Measurements from ENCODE around the gene EZH1.
"Not testable (repeated sequence)": the region's sequence is repeated elsewhere in the genome, so short reads cannot be mapped to it uniquely, and the experiment has no call there.

The EZH1 gene

DNA sequence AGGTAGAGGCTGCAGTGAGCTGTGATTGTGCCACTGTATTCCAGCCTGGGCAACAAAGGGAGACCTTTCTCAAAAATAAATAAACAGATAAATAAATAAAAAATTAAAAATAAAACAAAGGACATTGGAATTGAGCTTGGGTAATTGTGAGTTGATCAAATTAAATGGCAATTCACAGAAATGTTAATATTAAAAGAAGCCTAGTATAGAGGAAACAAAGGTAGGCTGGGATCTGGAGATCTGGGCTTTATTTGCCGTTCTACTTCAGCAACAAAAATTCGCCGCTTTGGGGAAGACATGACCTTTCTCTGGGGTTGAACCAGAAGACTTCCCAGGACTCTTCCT is 28.1 kb upstream of the EZH1 start:
- DNase-seq (ENCODE audit: low spot score) = no peak

DNA sequence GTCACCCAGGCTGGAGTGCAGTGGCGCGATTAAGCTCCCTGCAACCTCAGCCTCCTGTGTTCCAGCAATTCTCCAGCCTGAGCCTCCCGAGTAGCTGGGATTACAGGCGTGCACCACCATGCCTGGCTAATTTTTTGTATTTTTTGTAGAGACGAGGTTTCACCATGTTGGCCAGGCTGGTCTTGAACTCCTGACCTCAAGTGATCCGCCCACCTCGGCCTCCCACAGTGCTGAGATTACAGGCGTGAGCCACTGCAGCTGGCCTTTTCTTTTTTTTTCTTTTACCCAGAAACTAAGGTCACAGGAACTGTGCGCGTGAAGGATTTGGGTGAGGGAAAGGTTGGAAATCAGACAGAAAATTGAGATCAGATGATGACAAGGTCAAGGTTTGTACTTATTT is 25.1 kb upstream of the EZH1 start:
- DNase-seq (ENCODE audit: low spot score) = not testable (repeated sequence)

DNA sequence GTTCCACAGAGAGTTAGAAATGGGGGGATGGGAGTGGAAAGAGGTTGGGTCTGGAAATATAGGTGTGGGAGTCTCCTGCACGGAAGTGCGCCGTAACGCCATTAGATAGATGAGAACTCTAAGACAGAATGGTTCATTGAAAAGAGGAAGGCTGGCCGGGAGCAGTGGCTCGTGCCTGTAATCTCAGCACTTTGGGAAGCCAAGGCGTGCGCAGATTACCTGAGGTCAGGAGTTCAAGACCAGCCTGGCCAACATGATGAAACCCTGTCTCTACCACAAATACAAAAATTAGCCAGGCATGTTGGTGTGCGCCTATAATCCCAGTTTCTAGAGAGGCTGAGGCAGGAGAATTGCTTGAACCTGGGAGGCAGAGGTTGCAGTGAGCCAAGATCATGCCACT is 23.2 kb upstream of the EZH1 start:
- DNase-seq (ENCODE audit: low spot score) = not testable (repeated sequence)

DNA sequence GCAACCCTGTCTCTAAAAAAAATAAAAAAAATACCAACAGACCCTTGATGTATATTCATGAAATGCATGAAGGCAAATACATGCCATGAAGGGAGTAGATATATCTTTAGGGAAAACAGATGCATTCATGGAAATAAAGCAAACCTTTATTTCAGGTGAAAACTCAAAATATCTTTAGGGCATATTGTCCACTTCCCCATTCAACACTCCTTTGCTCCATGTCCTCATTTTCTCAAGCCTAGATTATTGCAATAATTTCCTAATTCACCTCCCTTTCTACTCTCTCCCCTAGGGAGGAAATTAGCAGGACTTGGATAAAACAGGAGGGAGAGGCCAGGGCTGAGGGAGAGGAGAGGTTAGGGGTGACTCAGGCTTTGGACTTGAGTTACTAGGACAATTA is 22.7 kb upstream of the EZH1 start:
- DNase-seq (ENCODE audit: low spot score) = no peak

DNA sequence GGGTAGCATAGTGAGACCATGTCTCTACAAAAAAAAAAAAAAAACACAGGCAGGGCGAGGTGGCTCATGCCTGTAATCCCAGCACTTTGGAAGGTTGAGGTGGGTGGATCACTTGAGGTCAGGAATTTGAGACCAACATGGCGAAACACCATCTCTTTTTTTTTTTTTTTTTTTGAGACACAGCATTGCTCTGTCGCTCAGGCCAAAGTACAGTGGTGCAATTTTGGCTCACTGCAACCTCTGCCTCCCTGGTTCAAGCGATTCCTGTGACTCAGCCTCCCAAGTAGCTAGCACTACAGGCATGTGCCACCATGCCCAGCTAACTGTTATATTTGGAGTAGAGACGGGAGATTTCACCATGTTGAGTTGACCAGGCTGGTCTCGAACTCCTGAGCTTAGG is 21.3 kb upstream of the EZH1 start:
- DNase-seq (ENCODE audit: low spot score) = no peak

DNA sequence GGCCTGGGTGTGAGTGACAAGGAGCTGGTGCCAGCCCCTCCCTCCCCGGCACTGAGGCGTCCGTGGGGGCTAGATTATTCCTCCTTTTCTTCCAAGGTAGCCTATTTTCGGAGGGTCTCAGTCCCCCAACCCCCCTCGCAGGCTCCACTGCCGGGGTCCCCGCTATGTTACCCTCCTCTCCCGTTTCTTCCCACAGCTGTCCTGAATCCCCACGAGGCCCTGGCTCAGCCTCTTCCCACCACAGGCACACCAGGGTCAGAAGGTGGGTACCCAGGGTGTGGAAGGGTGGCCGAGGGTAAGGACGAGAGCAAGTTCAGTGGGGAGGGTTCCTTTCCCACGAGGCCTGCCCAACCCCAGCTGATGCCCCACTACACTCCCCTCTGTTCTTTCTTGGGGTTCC is 16.8 kb upstream of the EZH1 start:
- DNase-seq (ENCODE audit: low spot score) = no peak

DNA sequence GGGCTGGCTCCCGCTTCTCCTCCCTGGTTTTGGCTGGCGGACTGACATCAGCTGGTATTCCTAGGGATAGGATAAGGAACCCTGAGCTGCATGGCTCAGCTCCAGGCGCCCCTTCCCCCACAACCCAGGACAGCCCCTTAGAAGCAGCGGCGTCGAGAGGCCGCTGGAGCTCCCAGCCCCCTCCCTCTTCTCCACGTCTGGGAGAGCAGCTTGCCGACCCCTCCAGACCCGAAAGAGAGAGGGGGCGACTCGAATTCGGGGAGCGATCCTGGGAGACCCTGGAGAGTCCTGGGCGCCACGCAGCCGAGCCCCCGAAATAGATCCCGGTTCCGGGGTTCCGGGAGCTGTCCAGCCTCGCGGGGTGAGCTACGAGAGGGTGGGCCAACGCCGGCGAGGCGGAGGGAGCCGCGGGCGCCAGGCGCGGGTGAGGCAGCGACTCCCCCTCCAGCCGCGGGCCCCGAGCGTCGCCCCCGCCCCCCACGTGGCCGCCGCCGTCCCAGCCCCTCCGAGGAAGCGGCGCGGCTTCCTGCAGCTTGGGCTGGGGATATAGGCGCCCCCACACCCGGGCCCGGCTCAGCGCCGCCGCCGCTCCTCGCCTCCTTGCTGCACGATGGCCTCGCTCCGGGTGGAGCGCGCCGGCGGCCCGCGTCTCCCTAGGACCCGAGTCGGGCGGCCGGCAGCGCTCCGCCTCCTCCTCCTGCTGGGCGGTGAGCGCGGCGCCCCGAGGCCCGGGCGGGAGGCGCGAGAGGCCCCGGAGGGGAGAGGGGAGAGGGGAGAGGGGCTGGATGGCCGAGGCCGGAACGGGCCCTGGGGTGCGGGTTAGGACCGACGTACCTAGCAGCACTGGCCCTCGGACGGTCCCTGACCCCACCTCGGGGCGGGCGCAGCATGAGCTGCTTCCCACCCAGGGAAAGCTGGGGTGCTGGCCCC is 16.1 kb upstream of the EZH1 start, which contains the start of gene RAMP2:
TSS of gene RAMP2 (plus strand) at position 576 of the 930 bp plus-strand sequence. CDS start at position 611, 35 bp downstream.
- DNase-seq (ENCODE audit: low spot score) = no peak

DNA sequence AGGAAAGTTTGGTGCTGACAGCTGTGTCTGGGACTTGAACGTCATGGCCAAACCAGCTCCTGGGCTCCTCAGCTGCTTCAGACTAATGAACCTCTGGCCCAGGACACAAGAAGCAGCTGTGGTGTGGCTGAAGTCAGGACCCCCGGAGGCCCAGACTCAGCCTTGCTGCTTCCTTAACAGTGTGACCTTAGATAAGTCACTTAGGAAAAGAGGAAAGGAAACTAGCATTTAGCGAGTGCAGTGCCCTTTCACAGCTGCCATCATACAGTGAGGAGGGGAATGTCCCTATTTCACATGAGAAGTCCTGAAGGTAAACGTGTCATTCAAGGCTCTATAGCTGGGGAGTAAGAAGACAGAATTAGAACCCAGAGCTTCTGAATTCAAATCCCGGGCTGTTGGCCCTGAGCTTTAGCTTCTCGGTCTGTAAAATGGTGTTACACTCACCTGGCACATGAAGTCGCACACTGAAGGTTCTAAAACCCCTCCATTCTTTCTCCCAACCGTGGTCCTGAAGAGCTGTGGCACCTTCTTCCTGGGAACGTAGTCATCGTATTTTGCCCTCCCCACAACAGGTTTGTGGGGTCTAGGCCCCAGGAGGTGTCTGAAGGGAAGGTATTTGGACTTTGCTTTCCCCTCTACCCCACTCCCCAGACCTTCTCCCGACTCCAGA is 15.3 kb upstream of the EZH1 start:
- DNase-seq (ENCODE audit: low spot score) = no peak

DNA sequence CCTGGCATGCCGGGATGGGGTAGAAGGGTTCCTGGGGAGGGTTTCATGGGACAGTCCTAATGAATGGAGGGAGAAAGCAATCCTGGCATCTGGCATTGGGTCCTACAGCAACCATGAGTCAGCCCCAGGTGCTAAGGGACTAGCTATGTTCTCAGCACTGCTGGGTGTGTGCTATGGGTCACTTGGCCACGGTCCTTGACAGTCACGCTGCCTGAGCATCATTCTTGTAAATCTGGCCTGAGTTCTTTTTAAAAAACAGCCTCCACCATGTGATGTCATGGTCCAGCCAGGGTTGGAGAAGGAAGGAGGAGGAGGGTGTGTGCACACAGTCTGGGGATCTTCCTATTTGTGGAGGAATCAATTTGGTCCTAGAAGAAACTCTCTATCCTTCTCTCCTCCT is 9.9 kb upstream of the EZH1 start:
- DNase-seq (ENCODE audit: low spot score) = no peak

DNA sequence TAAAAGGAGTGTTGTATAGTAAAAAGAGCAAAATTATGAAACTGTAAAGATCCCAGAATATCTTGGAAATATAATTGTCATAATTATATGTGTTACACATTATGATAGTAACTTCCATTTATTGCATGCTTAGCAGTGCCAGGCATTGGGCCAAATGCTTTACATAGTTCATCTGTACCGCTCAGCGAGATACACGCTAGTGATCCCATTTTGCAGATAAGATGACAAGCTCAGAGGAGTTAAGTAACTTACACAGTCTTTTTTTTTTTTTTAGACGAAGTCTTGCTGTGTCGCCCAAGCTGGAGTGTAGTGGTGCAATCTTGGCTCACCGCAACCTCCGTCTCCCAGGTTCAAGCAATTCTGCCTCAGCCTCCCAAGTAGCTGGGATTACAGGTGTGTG is 6.8 kb upstream of the EZH1 start:
- DNase-seq (ENCODE audit: low spot score) = no peak

DNA sequence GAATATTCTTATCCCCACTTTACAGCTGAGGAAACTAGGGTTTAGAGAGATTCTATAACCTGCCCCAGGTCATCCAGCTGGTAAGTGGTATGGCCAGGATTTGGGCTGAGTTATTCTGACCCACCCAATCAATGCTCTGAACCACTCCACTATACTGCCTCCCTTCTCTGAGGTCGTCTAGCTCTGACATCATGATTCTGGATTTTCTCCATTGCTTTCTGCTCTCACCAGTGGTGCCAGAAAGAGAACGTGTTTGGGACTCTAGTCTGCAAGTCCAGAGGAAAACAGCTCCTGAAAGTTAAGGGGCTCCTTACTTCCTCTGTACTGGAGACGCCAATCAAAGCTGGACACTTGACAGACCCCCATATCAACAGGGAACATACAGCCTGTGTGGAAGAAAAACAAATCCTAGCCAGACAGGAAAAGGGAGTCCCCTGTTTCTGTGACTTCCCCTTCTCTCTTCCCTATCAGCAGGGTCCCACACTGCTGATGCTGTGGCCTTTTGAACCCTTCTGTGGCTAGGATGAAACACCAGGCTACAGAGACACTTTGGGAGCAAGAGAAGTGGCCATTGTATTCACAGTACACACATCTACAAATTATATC is 6.0 kb upstream of the EZH1 start:
- DNase-seq (ENCODE audit: low spot score) = no peak

DNA sequence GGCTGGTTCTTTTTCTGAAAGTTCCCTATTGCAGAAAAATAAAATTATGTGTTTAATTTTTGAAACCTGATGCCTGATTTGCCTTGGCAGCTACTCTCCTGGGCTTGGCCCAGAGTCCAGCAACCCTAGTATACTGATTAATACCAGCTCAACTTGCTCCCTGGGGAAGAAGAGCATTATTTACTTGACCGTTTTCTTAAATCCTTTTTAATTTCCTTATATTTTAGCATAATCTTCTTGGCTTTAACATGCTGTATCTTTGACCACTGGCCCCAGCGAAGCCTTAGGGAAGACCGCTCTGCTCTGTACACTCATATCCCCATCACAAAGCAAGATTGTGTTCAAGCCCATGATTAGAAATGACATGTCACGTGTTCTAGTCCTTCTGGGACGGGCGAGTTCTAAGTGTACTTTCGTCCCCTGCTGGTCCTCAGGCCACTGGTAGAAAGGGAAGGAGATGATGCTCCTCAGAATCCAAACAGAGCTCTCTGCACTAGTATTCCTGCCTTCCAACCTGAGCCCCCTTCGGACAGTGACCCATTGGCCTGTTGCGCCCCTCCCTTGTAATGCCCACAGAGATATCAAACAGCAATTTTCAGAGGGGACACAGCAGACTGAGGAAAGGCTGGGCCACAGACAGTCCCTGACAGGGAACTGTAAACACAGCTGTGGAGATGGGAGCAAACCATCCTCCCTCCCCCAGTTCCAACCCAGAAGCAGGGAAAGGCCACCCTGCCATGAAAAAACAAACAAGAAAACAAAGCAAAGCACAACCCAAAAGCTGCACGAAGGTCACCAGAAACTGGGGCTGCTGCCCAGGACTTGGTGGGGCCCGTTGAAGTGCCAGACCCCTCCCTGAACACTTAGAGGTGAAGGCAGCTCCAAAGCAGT is 4.3 kb upstream of the EZH1 start:
- DNase-seq (ENCODE audit: low spot score) = no peak

DNA sequence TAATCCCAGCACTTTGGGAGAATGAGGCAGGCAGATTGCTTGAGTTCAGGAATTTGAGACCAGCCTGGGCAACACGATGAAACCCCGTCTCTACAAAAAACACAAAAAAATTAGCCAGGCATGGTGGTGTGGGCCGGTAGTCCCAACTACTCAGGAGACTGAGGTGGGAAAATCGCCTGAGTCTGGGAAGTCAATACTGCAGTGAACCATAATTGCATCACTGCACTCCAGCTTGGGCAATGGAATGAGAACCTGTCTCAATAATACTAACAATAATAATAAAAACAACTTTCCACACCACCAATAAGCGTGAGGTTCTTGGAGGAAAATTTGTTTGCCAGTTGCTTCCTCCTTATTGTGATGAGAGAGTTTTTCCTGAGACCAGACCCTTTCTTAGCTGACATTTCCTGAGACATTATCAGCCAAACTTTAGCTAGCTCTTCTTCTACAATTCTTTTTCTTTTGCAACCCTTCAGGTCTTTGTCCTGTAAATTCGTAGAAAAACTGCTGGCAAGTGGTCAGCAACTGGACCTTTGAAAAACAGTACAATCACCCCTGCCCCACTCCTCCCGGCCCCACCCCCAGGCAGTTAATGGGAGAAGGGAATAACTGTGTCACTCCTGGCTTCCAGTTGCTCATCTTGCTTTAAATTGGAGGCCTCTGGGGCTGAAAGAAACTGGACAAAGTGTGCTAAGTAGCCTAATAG is 3.5 kb upstream of the EZH1 start:
- no peak for DNase-seq (ENCODE audit: low spot score)

DNA sequence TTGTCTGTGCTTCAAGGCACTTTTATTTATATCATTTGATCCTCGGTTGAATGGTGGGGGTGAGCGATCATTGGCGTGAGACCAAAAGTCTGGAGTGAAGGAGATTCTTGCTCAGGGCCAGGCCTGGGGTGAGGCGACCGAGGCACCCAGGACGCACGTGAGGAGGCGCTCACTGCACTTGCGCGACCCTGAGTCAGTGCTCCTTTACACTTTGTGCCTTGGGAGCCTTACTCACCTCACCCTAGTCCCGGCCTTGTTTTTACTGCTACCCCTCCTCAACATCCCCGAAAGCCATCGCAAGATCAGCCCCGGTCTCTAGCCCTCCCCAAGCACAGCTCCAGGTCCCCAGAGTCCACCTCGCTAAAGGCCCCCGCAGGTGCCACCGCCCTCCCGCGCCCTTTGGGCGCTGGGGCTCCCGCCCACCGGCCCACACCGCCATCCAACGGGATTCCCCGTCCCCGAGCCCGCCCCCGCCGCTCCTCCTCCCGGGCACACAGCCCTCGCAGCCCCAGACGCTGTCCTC is 496 bp downstream of the EZH1 start:
- DNase-seq (ENCODE audit: low spot score) = peak; percentile 48

DNA sequence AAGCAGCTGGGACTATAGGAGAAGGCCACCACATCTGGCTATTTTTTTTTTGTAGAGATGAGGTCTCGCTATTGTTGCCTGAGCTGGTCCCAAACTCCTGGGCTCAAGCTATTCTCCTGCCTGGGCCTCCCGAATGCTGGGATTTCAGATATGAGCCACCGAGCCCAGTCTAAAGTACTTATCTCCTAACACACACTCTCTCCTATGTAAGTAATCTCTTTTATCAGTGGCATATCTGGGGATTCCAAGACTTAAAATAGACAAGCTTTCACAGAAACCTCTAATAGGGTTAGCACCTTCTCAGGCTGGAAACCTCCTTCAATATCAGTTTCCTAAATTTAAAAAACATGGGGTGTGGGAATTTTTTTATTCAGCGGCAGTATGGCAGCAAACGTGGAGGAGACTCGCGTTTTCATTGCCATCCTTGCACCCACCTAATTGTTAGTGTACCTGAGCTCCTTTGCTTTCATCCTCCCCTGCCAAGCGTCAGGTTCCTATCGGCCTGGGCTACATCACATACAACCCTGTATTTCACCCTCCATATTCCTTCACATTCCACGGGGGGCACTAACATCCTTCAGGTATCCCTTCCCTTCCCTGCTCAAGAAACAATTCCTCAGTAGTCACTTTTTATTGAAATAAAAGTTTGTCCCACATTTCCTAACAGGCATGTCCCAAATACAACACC is 1.1 kb downstream of the EZH1 start:
- no peak for DNase-seq (ENCODE audit: low spot score)

DNA sequence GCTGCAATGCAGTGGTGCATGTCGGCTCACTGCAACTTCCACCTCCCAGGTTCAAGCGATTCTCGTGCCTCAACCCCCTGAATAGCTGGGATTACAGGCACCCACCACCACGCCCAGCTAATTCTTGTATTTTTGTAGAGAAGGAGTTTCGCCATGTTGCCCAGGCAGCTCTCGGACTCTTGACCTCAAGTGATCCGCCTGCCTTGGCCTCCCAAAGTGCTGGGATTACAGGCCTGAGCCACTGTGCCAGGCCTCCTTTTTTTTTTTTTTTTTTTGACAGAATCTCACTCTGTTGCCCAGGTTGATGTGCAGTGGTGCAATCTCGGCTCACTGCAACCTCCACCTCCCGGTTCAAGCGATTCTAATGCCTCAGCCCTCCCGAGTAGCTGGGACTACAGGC is 1.9 kb downstream of the EZH1 start:
- not testable (repeated sequence) for DNase-seq (ENCODE audit: low spot score)

DNA sequence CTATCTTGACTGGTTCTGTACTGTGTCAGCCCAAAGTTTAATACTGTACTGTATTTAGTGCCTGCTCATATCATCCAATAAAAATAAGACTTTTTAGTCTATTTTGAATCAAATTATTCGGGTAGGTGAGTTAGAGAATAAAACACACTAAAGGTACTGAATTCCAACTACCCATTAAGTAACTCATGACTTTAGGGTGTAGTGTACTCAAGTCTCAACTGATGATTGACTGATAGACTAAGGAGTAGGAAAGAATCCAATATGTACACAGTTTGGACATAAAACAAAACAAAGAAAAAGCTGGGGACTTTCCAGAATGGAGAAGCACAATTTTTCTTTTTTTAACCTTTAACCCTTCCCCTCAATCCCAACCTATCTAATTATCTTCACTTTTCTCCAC is 4.1 kb downstream of the EZH1 start:
- no peak for DNase-seq (ENCODE audit: low spot score)

DNA sequence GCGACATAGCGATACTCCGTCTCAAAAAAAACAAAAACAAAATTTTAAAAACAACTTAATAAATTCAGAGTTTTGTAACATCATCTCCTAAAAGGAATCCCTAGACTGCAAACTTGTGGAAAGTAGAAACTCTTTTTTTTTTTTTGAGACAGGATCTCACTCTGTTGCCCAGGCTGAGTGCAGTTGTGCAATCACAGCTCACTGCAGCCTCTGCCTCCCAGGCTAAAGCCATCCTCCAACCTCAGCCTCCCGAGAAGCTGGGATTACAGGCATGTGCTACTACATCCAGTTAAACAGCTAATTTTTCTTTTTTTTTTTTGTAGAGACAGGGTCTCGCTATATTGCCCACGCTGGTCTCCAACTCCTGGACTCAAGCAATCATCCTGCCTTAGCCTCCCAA is 19.7 kb downstream of the EZH1 start:
- no peak for DNase-seq (ENCODE audit: low spot score)

DNA sequence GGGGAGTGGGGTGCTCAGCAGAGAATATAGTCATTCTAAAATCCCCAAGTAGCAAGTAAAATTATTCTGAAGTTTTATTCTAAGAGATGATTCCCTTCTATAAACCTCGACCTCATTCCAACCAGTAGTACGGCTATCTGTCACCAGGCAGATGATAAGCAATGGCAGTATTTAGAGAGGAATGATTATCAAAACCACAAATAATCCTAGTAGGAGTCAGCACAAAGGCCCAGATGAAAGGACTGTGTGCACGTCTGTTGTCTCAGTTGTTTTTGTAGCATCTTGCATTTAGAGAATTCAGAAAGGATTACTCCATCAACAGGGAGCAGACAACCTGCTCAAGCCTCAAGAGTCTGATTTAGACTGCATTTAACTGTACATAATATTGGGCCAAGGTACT is 21.2 kb downstream of the EZH1 start:
- no peak for DNase-seq (ENCODE audit: low spot score)

DNA sequence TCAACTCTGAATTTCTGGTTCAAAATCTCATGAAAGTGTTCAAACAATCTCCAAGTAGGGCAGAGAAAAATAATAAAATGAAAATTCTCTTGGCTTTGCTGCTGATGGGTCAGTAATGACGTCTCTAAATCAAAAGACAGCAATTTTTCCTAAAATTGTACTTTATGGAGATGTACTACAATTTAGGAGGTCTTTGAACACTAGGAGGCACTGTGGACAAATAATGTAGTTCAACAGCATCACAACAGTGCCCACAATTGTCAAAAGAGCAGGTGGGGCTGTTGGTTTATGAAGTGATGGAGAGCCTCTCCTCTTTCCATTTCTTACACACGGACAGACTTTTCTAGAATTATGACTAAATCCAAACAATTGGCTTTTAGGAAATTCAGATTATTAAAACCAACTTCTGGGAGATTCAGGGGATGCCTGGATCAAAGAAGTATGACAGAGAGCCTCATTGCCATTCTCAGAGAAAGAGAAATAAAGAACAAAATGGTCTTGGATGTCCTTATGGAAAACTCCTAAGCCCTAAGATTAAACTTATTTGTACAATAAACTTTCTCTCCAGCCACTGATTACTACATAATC is 23.8 kb downstream of the EZH1 start:
- DNase-seq (ENCODE audit: low spot score) = peak; percentile 92
